ENCODE results near the gene FHOD3. TPM values are rescaled to one million over a fixed set of nuclear protein-coding genes. Genes with fewer than 3 reads are reported as not detected.

Gene FHOD3
- total RNA-seq, 2 donors from 2014 or later: 19.8 to 24.9 TPM

DNA sequence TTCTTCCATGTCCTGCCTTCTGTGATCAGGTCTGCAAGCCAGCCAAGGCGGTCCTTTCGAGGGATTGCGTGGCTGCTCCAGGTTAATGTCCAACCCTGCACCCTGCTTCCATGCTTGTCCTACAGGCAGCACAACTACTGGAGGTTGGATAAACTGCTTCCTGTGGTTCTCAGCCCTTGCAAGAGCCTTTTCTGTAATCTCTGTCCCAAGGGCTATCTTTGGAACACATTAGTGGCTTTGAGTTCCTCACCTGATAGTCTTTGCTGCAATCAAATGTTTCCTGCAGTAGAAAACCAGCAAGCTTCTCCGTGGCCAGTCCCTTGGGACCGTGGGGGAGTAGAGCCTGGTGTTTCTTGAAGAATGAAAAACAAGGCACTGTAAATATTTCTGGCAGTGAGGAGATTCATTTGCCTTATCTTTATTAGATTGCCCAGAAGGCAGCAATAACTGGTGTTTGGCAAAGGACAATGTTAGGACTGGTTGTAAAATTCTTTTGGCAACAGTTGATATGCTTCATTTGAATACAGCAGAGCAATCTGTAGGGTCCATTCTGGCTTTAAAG is 214.4 kb downstream of the FHOD3 start:
- Histone ChIP-seq H3K27me3 (replicated peaks; ENCODE audit: insufficient read depth) (no peaks in the 10 kb centered on the region), H3K27ac (no peak overlapping the region), H3K4me3 (no peak overlapping the region), H3K36me3 (no peaks in the 10 kb centered on the region), H3K4me1 (ENCODE audit: control insufficient read depth in 1 of 2, low read depth in 2 of 2) (peaks cover 0 to 9% of the 10 kb centered on the region in 2 donors), H3K9me3 (no peaks in the 10 kb centered on the region)
- ATAC-seq (ENCODE audit: insufficient number of reproducible peaks, low FRiP score, low read depth): no peak
- TF ChIP-seq, protein P1, sequence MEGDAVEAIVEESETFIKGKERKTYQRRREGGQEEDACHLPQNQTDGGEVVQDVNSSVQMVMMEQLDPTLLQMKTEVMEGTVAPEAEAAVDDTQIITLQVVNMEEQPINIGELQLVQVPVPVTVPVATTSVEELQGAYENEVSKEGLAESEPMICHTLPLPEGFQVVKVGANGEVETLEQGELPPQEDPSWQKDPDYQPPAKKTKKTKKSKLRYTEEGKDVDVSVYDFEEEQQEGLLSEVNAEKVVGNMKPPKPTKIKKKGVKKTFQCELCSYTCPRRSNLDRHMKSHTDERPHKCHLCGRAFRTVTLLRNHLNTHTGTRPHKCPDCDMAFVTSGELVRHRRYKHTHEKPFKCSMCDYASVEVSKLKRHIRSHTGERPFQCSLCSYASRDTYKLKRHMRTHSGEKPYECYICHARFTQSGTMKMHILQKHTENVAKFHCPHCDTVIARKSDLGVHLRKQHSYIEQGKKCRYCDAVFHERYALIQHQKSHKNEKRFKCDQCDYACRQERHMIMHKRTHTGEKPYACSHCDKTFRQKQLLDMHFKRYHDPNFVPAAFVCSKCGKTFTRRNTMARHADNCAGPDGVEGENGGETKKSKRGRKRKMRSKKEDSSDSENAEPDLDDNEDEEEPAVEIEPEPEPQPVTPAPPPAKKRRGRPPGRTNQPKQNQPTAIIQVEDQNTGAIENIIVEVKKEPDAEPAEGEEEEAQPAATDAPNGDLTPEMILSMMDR (IDR thresholded peaks at IDR 0.05): no peak
- no peak for DNase-seq (ENCODE audit: low spot score)

DNA sequence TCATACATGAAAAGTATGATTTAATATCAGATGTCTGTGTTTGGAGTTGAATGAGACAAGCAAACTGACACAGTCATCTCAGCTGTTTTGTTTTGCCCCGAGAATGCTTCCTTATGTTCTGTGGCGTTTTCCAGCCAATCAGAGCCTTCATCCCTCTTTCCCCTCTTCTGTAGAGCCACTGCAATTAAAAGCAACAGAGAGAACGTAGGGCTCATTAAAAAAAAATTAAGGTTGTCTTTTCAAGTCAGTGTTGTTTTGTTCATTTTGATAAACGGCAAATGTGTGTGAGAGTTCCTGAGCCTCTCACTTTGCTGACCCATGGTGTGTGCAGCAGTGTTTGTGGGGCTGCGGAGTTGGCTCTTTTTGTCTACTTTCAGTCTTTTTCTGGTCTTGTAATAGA is 216.0 kb downstream of the FHOD3 start:
- no peak for DNase-seq (ENCODE audit: low spot score)

DNA sequence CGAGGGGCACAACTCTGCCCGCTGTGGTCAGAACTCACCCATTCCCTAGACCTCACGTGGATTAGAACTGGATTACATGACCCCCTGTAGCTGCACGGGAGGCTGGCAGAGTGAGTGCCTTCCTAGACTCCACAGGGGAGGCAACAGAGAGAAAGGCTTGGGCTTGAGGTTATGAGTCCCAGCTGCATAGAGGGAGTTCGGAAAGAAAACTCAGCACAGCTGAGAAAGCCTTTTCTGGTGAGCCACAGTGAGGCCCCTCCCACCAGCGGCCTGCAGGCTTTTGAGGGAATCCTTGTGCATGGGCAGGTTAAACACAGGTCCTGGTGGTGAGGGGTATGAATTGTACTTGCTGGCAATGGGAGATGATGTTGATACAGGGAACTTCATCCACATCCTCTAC is 217.3 kb downstream of the FHOD3 start:
- H3K4me1 ChIP-seq (ENCODE audit: control insufficient read depth in 1 of 2, low read depth in 2 of 2): peaks cover 0 to 9% of the 10 kb centered on the region in 2 donors
- ATAC-seq (ENCODE audit: insufficient number of reproducible peaks, low FRiP score, low read depth) (no peak), DNase-seq (ENCODE audit: low spot score) (no peak)
- H3K36me3 ChIP-seq: no peaks in the 10 kb centered on the region
- TF ChIP-seq, protein P1 (IDR thresholded peaks at IDR 0.05): no peak
- no peaks in the 10 kb centered on the region for H3K9me3 ChIP-seq
- no peak overlapping the region for H3K4me3 ChIP-seq
- H3K27ac ChIP-seq: no peak overlapping the region
- H3K27me3 ChIP-seq (replicated peaks; ENCODE audit: insufficient read depth): no peaks in the 10 kb centered on the region

More for the DNA sequence above, 216.0 kb downstream of the FHOD3 start:
- TF ChIP-seq, protein P1 (IDR thresholded peaks at IDR 0.05): no peak
- ATAC-seq (ENCODE audit: insufficient number of reproducible peaks, low FRiP score, low read depth): no peak
- H3K27ac ChIP-seq: no peak overlapping the region
- H3K9me3 ChIP-seq: no peaks in the 10 kb centered on the region
- no peaks in the 10 kb centered on the region for H3K27me3 ChIP-seq (replicated peaks; ENCODE audit: insufficient read depth)
- no peak overlapping the region for H3K4me3 ChIP-seq
- H3K36me3 ChIP-seq: no peaks in the 10 kb centered on the region
- peaks cover 0 to 9% of the 10 kb centered on the region in 2 donors for H3K4me1 ChIP-seq (ENCODE audit: control insufficient read depth in 1 of 2, low read depth in 2 of 2)

DNA sequence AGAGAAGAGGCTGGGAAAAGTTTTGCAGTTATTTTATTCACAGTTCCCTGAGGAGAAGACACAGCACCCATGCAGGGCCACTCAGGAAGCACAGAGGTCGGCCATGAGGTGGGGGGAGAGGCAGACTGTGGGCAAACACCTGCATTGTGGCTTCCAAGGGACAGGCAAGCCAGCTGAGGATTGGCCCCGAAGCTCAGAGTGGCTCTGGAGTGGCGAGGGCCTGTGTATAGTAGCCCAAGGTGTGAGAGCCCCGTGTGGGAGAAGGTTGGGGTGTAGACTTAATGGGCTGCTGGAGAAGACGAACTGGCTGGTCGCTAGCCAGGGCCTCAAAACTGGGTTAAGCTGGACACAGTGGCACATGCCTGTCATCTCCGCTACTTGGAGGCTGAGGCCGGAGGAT is 218.7 kb downstream of the FHOD3 start:
- Histone ChIP-seq H3K27me3 (replicated peaks; ENCODE audit: insufficient read depth) (no peaks in the 10 kb centered on the region), H3K4me3 (no peak overlapping the region), H3K27ac (no peak overlapping the region), H3K9me3 (no peaks in the 10 kb centered on the region), H3K36me3 (no peaks in the 10 kb centered on the region), H3K4me1 (ENCODE audit: control insufficient read depth in 1 of 2, low read depth in 2 of 2) (peaks cover 0 to 15% of the 10 kb centered on the region in 2 donors)
- no peak for DNase-seq (ENCODE audit: low spot score)
- TF ChIP-seq, protein P1 (IDR thresholded peaks at IDR 0.05): no peak
- ATAC-seq (ENCODE audit: insufficient number of reproducible peaks, low FRiP score, low read depth): no peak

DNA sequence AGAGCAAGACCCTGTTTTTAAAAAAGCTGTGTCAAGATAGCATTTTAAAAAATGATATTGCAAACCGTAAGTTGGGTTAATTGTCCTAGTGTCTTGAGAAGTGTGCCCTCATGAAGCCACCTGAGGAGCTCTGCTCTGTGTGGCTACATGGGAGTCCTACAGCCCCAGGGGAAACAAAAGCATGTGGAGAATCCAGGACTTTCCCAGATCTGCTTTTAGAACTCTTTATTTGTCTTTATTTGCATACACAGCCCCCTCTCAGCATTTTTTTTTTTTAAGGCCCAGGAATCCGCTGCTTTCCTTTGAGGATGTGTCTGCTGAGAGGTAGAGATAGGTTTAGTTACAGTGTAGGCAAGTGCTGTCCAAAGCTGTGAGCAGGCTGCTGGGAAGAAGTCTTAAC is 219.2 kb downstream of the FHOD3 start:
- no peak for DNase-seq (ENCODE audit: low spot score)
- TF ChIP-seq, protein P1 (IDR thresholded peaks at IDR 0.05): no peak
- no peaks in the 10 kb centered on the region for H3K36me3 ChIP-seq
- H3K27ac ChIP-seq: no peak overlapping the region
- peaks cover 0 to 13% of the 10 kb centered on the region in 2 donors for H3K4me1 ChIP-seq (ENCODE audit: control insufficient read depth in 1 of 2, low read depth in 2 of 2)
- H3K9me3 ChIP-seq: no peaks in the 10 kb centered on the region
- no peaks in the 10 kb centered on the region for H3K27me3 ChIP-seq (replicated peaks; ENCODE audit: insufficient read depth)
- ATAC-seq (ENCODE audit: insufficient number of reproducible peaks, low FRiP score, low read depth): no peak
- no peak overlapping the region for H3K4me3 ChIP-seq
